ENCODE results near the gene ZNF438.
"Not testable (repeated sequence)": the region's sequence is repeated elsewhere in the genome, so short reads cannot be mapped to it uniquely, and the experiment has no call there.

ZNF438 gene

DNA sequence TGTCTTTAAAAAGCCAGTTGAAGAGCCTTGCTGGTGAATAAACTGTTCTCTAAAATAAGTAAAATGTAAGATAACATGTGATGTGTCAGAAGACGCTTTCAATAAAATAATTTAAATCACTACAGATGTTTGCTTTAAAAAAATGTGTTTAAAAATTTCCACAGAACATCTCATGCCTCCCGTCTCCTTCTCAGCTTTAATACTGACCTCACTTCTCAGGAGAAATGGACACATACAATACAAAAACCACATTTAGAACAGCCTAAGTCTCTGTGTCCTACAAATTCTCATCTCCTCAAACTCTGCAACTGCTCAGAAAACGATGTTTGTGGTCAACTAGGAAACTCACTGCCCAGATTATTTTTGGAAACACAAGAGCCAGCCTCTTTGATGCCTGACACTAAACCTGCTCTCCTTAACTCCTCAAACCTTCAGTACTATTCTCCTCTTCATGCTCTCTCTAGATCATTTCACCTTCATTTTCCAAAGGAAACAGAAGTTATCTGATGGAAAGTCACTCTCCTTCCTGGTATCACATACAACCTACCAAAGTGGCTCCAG, 120.3 kb downstream of the ZNF438 start:
- Histone ChIP-seq H3K4me2 (ENCODE audit: low read length) (no peak overlapping the region), H4K20me1 (ENCODE audit: control insufficient read depth, insufficient read depth, low read depth, low read length) (no peaks in the 10 kb centered on the region), H3K9me2 (replicated peaks; ENCODE audit: control insufficient read depth, low read length) (no peaks in the 10 kb centered on the region), H3K36me3 (ENCODE audit: control insufficient read depth, low read length) (no peaks in the 10 kb centered on the region), H3F3A (ENCODE audit: control insufficient read depth, insufficient read depth) (no peaks in the 10 kb centered on the region), H3K27me3 (ENCODE audit: control insufficient read depth, low read length) (no peaks in the 10 kb centered on the region), H3K9me3 (ENCODE audit: control insufficient read depth, insufficient read depth, low read length) (no peaks in the 10 kb centered on the region), H3K4me1 (ENCODE audit: control insufficient read depth, low read length) (no peaks in the 10 kb centered on the region), H3K79me2 (ENCODE audit: control insufficient read depth, low read length) (no peaks in the 10 kb centered on the region), H3K4me3 (ENCODE audit: low read length) (no peak overlapping the region), H3K27ac (ENCODE audit: low read depth, low read length) (no peak overlapping the region)
- TF ChIP-seq, protein P1, sequence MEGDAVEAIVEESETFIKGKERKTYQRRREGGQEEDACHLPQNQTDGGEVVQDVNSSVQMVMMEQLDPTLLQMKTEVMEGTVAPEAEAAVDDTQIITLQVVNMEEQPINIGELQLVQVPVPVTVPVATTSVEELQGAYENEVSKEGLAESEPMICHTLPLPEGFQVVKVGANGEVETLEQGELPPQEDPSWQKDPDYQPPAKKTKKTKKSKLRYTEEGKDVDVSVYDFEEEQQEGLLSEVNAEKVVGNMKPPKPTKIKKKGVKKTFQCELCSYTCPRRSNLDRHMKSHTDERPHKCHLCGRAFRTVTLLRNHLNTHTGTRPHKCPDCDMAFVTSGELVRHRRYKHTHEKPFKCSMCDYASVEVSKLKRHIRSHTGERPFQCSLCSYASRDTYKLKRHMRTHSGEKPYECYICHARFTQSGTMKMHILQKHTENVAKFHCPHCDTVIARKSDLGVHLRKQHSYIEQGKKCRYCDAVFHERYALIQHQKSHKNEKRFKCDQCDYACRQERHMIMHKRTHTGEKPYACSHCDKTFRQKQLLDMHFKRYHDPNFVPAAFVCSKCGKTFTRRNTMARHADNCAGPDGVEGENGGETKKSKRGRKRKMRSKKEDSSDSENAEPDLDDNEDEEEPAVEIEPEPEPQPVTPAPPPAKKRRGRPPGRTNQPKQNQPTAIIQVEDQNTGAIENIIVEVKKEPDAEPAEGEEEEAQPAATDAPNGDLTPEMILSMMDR (IDR thresholded peaks at IDR 0.05; ENCODE audit: low read depth, low read length, poor library complexity, severe bottlenecking): no peak
- no peak for TF ChIP-seq EZH2phosphoT487 (IDR thresholded peaks at IDR 0.05; ENCODE audit: borderline replicate concordance, low read length)

DNA sequence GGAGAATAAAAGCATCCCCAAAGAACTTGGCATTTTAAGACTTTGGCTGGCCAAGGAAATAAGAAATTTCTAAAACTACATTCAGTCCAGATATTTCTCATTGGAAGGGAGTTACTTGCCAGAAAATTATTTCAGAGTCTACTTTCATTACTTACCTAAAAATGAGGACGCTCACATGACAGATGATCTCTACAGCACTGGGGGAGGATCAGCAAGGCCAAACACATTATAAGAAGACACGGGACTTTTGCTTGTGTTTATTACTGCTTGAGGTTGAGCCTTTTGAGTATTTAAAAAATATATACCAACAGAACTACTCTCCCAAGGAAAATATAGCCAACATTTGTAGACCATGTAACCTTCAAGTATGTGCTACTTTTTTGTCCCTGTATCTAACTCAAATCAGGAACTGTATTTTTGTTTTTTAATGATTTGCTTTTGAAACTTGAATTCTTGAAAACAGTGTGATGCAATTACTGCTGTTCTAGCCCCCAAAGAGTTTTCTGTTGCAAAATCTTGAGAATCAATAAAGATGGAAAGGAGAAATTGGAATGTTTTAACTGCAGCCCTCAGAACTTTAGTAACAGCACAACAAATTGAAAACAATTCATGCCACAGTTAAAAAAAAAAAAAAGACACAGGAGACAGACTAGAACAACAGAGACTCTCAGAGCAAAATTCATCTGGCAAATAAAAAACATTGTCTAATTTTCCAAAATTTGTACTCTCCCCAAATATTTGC, 128.1 kb downstream of the ZNF438 start:
- H3K4me2 ChIP-seq (ENCODE audit: low read length): no peak overlapping the region
- no peaks in the 10 kb centered on the region for H3K27me3 ChIP-seq (ENCODE audit: control insufficient read depth, low read length)
- no peaks in the 10 kb centered on the region for H3K4me1 ChIP-seq (ENCODE audit: control insufficient read depth, low read length)
- H3K9me3 ChIP-seq (ENCODE audit: control insufficient read depth, insufficient read depth, low read length): no peaks in the 10 kb centered on the region
- no peaks in the 10 kb centered on the region for H3K9me2 ChIP-seq (replicated peaks; ENCODE audit: control insufficient read depth, low read length)
- TF ChIP-seq EZH2phosphoT487 (IDR thresholded peaks at IDR 0.05; ENCODE audit: borderline replicate concordance, low read length): no peak
- TF ChIP-seq, protein P1 (IDR thresholded peaks at IDR 0.05; ENCODE audit: low read depth, low read length, poor library complexity, severe bottlenecking): no peak
- H3K4me3 ChIP-seq (ENCODE audit: low read length): no peak overlapping the region
- no peaks in the 10 kb centered on the region for H3K79me2 ChIP-seq (ENCODE audit: control insufficient read depth, low read length)
- no peaks in the 10 kb centered on the region for H4K20me1 ChIP-seq (ENCODE audit: control insufficient read depth, insufficient read depth, low read depth, low read length)
- H3K36me3 ChIP-seq (ENCODE audit: control insufficient read depth, low read length): no peaks in the 10 kb centered on the region
- H3F3A ChIP-seq (ENCODE audit: control insufficient read depth, insufficient read depth): no peaks in the 10 kb centered on the region
- no peak overlapping the region for H3K27ac ChIP-seq (ENCODE audit: low read depth, low read length)

DNA sequence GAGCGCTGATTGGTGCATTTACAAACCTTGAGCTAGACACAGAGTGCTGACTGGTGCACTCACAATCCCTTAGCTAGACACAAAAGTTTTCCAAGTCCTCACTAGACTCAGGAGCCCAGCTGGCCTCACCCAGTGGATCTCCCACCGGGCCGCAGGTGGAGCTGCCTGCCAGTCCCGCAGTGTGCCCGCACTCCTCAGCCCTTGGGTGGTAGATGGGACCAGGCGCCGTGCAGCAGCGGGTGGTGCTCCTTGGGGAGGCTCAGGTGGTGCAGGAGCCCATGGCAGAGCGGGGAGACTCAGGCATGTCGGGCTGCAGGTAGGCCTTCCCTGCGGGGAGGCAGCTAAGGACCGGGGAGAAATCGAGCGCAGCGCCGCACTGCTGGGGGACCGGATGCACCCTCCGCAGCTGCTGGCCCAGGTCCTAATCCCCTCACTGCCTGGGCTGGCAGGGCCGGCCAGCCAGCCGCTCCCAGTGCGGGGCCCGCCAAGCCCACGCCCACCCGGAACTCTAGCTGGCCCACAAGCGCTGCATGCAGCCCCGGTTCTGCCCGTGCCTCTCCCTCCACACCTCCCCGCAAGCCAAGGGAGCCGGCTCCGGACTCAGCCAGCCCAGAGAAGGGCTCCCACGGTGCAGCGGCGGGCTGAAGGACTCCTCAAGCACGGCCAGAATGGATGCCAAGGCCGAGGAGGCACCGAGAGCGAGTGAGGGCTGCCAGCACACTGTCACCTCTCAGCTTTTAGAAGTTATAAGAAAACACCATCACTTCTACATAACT, 128.9 kb downstream of the ZNF438 start:
- Histone ChIP-seq H3K9me3 (ENCODE audit: control insufficient read depth, insufficient read depth, low read length) (no peaks in the 10 kb centered on the region), H3F3A (ENCODE audit: control insufficient read depth, insufficient read depth) (no peaks in the 10 kb centered on the region), H3K27me3 (ENCODE audit: control insufficient read depth, low read length) (no peaks in the 10 kb centered on the region), H3K9me2 (replicated peaks; ENCODE audit: control insufficient read depth, low read length) (no peaks in the 10 kb centered on the region), H3K4me3 (ENCODE audit: low read length) (no peak overlapping the region), H3K4me1 (ENCODE audit: control insufficient read depth, low read length) (no peaks in the 10 kb centered on the region), H3K36me3 (ENCODE audit: control insufficient read depth, low read length) (no peaks in the 10 kb centered on the region), H3K27ac (ENCODE audit: low read depth, low read length) (no peak overlapping the region), H3K79me2 (ENCODE audit: control insufficient read depth, low read length) (no peaks in the 10 kb centered on the region), H3K4me2 (ENCODE audit: low read length) (no peak overlapping the region), H4K20me1 (ENCODE audit: control insufficient read depth, insufficient read depth, low read depth, low read length) (no peaks in the 10 kb centered on the region)
- TF ChIP-seq, protein P1 (IDR thresholded peaks at IDR 0.05; ENCODE audit: low read depth, low read length, poor library complexity, severe bottlenecking): no peak
- TF ChIP-seq EZH2phosphoT487 (IDR thresholded peaks at IDR 0.05; ENCODE audit: borderline replicate concordance, low read length): no peak

GRCh38 chr10:30901487-30901886, 130.2 kb downstream of the ZNF438 start:
- H3K4me1 ChIP-seq (ENCODE audit: control insufficient read depth, low read length); H3K36me3 ChIP-seq (ENCODE audit: control insufficient read depth, low read length): not testable (repeated sequence)

More at GRCh38 chr10:30901487-30901886, 130.2 kb downstream of the ZNF438 start:
- not testable (repeated sequence) for H3F3A ChIP-seq (ENCODE audit: control insufficient read depth, insufficient read depth); H3K79me2 ChIP-seq (ENCODE audit: control insufficient read depth, low read length); H3K4me2 ChIP-seq (ENCODE audit: low read length); H3K27ac ChIP-seq (ENCODE audit: low read depth, low read length); H3K27me3 ChIP-seq (ENCODE audit: control insufficient read depth, low read length); H3K9me2 ChIP-seq (replicated peaks; ENCODE audit: control insufficient read depth, low read length); H3K9me3 ChIP-seq (ENCODE audit: control insufficient read depth, insufficient read depth, low read length); H3K4me3 ChIP-seq (ENCODE audit: low read length); H4K20me1 ChIP-seq (ENCODE audit: control insufficient read depth, insufficient read depth, low read depth, low read length)

All from DOHH2 (cell line).